ENCODE results near the gene EYS. TPM values are rescaled to one million over a fixed set of nuclear protein-coding genes. Genes with fewer than 3 reads are reported as not detected.

Gene EYS
- total and polyA plus RNA-seq, 2 of the 8 experiments (the other 6 are each of a cell fraction or from before 2014, with no cell fraction given), result 0.05 to 0.13 TPM

- TF ChIP-seq EP300 (IDR thresholded peaks at IDR 0.05; ENCODE audit: borderline replicate concordance in 1 of 2, low read depth in 2 of 2, low read length in 2 of 2) (no peak), GTF2F1 (IDR thresholded peaks at IDR 0.05; ENCODE audit: borderline replicate concordance, low read depth, low read length) (no peak)
Observed at GRCh38 chr6:63910863-63911551, 1796.0 kb downstream of the EYS start (continued).

Measured in H1 (cell line).